Measurements from ENCODE around the gene MYO15A. TPM values are rescaled to one million over a fixed set of nuclear protein-coding genes. Genes with fewer than 3 reads are reported as not detected.

MYO15A gene
- total and polyA plus RNA-seq, 12 donors = 0.44 to 3.5 (median 0.88) TPM; not detected in 2

DNA sequence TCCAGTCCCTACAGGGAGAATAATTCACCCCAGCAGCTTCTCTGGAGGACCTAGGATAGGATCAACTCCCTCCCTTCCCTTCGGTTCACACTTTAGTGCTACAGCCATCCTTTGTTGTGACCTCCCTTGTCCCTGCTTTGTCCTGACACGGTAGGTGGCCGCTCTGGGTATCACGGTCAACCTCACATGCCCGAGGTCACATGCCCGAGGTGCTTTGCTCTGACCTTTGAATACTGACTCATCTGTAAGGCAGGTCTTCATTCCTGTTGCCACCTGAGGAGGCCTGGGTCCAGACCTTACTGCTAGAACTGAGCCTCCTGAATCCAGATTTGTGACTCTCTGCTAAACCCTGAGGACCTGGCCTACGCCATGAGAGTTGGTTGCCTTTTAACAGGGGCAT is 94.8 kb downstream of the MYO15A start:
- peaks cover 0 to 49% of the 10 kb centered on the region in 2 donors for H3K36me3 ChIP-seq (replicated peaks in 1 of 2)
- TF ChIP-seq, protein P1, sequence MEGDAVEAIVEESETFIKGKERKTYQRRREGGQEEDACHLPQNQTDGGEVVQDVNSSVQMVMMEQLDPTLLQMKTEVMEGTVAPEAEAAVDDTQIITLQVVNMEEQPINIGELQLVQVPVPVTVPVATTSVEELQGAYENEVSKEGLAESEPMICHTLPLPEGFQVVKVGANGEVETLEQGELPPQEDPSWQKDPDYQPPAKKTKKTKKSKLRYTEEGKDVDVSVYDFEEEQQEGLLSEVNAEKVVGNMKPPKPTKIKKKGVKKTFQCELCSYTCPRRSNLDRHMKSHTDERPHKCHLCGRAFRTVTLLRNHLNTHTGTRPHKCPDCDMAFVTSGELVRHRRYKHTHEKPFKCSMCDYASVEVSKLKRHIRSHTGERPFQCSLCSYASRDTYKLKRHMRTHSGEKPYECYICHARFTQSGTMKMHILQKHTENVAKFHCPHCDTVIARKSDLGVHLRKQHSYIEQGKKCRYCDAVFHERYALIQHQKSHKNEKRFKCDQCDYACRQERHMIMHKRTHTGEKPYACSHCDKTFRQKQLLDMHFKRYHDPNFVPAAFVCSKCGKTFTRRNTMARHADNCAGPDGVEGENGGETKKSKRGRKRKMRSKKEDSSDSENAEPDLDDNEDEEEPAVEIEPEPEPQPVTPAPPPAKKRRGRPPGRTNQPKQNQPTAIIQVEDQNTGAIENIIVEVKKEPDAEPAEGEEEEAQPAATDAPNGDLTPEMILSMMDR (IDR thresholded peaks at IDR 0.05) = no peak
- no peak for TF ChIP-seq POLR2A (IDR thresholded peaks at IDR 0.05)
- intact Hi-C loops (cut with DNase I) = no loop called here

DNA sequence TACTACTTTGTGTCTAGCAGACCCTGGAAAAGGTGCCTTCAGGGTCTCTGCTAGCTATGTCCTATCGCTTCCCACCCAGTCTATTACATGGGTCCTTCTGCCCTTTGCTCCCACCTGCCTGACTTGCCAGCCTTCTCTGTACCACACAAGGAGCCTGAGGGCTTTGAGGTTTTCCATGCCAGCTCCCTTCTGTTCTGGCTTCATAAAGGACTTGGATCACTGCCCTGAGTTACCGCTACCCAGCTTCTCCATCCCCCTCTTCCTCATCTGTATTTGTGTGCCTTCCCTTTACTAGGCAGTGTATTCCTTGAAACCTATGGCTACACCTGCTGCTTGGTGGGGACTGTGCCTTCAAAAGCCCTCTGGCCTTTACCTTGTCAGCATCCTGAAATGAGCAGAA is 97.3 kb downstream of the MYO15A start:
- no peaks in the 10 kb centered on the region for H3K9me3 ChIP-seq (replicated peaks in 1 of 3)
- DNase-seq = no peak
- H3K27ac ChIP-seq = no peak overlapping the region
- peaks cover 0 to 52% of the 10 kb centered on the region in 2 donors for H3K36me3 ChIP-seq (replicated peaks in 1 of 2)
- TF ChIP-seq, protein P1 (IDR thresholded peaks at IDR 0.05) = no peak
- no peak for TF ChIP-seq POLR2A (IDR thresholded peaks at IDR 0.05)
- H3K27me3 ChIP-seq = no peaks in the 10 kb centered on the region
- H3K4me1 ChIP-seq (replicated peaks in 1 of 2) = peaks cover 4 to 12% of the 10 kb centered on the region in 2 donors
- intact Hi-C loops (cut with DNase I) = no loop called here
- no peak overlapping the region for H3K4me3 ChIP-seq
- WGBS, 4 donors = 82 to 89% (median 87%) methylated on average over 2 of the region's 2 CpGs

More for the DNA sequence above, 94.8 kb downstream of the MYO15A start:
- DNase-seq = peak in 2 of 7 donors; percentile 29 to 46
- H3K27me3 ChIP-seq = no peaks in the 10 kb centered on the region
- H3K4me3 ChIP-seq = no peak overlapping the region
- no peak overlapping the region for H3K27ac ChIP-seq
- peaks cover 4 to 24% of the 10 kb centered on the region in 2 donors for H3K4me1 ChIP-seq (replicated peaks in 1 of 2)
- H3K9me3 ChIP-seq (replicated peaks in 1 of 3) = no peaks in the 10 kb centered on the region
- 30 to 74% (median 52%) methylated on average over 6 to 7 of the region's 7 CpGs for WGBS, 4 donors

DNA sequence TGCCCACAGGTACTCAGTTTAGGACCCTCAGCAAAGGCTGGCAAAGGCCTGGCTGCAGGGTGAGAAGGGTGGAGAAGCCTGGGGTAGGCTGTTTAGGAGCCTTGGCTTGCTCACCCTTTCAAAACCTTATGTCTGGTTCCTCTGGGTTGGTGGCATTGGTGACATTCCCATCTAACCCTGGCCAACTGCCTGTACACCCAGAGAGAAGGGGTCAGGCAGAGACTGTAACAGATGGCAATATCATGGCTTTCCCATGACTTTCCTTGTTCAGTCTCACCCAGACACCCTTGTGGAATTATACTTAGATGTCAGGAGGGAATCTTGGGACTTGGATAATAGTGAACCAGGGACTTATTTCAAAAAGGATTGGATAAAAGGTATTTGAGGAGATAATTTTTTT is 98.4 kb downstream of the MYO15A start:
- no peak for DNase-seq
- Histone ChIP-seq H3K4me3 (no peak overlapping the region), H3K27me3 (no peaks in the 10 kb centered on the region), H3K9me3 (replicated peaks in 1 of 3) (no peaks in the 10 kb centered on the region), H3K36me3 (replicated peaks in 1 of 2) (peaks cover 0 to 54% of the 10 kb centered on the region in 2 donors), H3K27ac (no peak overlapping the region), H3K4me1 (replicated peaks in 1 of 2) (peaks cover 4 to 7% of the 10 kb centered on the region in 2 donors)
- intact Hi-C loops (cut with DNase I) = no loop called here
- TF ChIP-seq, protein P1 (IDR thresholded peaks at IDR 0.05) = no peak
- no peak for TF ChIP-seq POLR2A (IDR thresholded peaks at IDR 0.05)

DNA sequence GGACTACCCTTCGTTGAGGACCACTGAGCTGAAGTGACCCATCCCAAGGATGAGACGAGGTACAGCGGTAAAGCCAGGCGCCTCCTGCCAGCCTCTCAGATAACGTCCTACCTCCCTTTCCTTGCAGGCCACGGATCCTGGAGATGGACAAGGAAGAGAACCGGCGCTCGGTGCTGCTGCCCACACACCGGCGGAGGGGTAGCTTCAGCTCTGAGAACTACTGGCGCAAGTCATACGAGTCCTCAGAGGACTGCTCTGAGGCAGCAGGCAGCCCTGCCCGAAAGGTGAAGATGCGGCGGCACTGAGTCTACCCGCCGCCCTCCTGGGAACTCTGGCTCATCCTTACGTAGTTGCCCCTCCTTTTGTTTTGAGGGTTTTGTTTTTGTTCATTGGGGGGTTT is 99.5 kb downstream of the MYO15A start:
- H3K4me1 ChIP-seq (replicated peaks in 1 of 2) = peaks cover 4 to 6% of the 10 kb centered on the region in 2 donors
- no peaks in the 10 kb centered on the region for H3K27me3 ChIP-seq
- WGBS, 4 donors = 86 to 90% (median 89%) methylated on average over 7 to 19 of the region's 19 CpGs
- intact Hi-C loops (cut with DNase I) = no loop called here
- H3K36me3 ChIP-seq (replicated peaks in 1 of 2) = peaks cover 0 to 54% of the 10 kb centered on the region in 2 donors
- no peaks in the 10 kb centered on the region for H3K9me3 ChIP-seq (replicated peaks in 1 of 3)
- no peak overlapping the region for H3K4me3 ChIP-seq
- no peak for DNase-seq
- TF ChIP-seq, protein P1 (IDR thresholded peaks at IDR 0.05) = no peak
- TF ChIP-seq POLR2A (IDR thresholded peaks at IDR 0.05) = no peak
- no peak overlapping the region for H3K27ac ChIP-seq

All from adrenal gland (tissue), 12 donors.